SU-DHL-6 (cell line): ENCODE results near the gene TIMP2.

Experiments
- CTCF ChIP-seq: fragments of 200-600 bp; sonication (generic); IDR thresholded peaks from one replicate; pipeline ENCODE4 v1.5.1; 2017; ENCODE audit warnings: antibody characterized with exemption, mild to moderate bottlenecking, low read length, moderate library complexity; ENCODE audit not compliant: insufficient read depth, poor library complexity, severe bottlenecking
- EZH2phosphoT487 ChIP-seq: fragments of 200-600 bp; sonication (generic), shearing (Covaris generic); conservative IDR thresholded peaks from 2 replicates; pipeline ENCODE4 v1.6.1; 2018; ENCODE audit warnings: mild to moderate bottlenecking, antibody characterized with exemption, low read length, moderate library complexity, mixed read lengths

- no peak for TF ChIP-seq CTCF
- no peak for TF ChIP-seq EZH2phosphoT487
These were observed 10.5 kb upstream of the TIMP2 start for GRCh38 chr17:78935419-78936323.
